Ascending aorta (tissue), 2 donors: ENCODE data around the gene GALNT18. TPM values are rescaled to one million over a fixed set of nuclear protein-coding genes. Genes with fewer than 3 reads are reported as not detected.
"Not testable (repeated sequence)": the region's sequence is repeated elsewhere in the genome, so short reads cannot be mapped to it uniquely, and the experiment has no call there.

Experiments used
- DNase-seq, 2 donors: peaks; one replicate each; pipeline ENCODE4 v3.0.0-alpha.2; 2019; ENCODE audit warnings: low spot score in 2 of 2
- H3K27ac ChIP-seq, 2 donors: fragments of 200-600 bp; sonication (generic); one replicate each; pipeline ENCODE4 v1.5.1; 2016 to 2017; ENCODE audit warnings: mild to moderate bottlenecking in 1 of 2
- H3K27me3 ChIP-seq: fragments of 200-600 bp; sonication (generic); one replicate; pipeline ENCODE4 v1.5.1; 2017
- H3K36me3 ChIP-seq, 2 donors: fragments of 200-600 bp; sonication (generic); one replicate each; pipeline ENCODE4 v1.5.1; 2016
- H3K4me1 ChIP-seq, 2 donors: fragments of 200-600 bp; sonication (generic); one replicate each; pipeline ENCODE4 v1.5.1; 2016 to 2017; ENCODE audit warnings: mild to moderate bottlenecking in 1 of 2
- H3K4me3 ChIP-seq, 2 donors: fragments of 200-600 bp; sonication (generic); one replicate each; pipeline ENCODE4 v1.5.1; 2016 to 2017; ENCODE audit warnings: mild to moderate bottlenecking in 1 of 2
- H3K9me3 ChIP-seq, 2 donors: fragments of 200-600 bp; sonication (generic); one replicate each; pipeline ENCODE4 v1.5.1; 2016
- CTCF ChIP-seq, 3 experiments: fragments of 200-600 bp in 2 of 3; fragments of 450-650 bp in 1 of 3; sonication (generic) in 2 of 3; IDR thresholded peaks; one replicate each; pipeline ENCODE4 v1.5.1; 2016 to 2019; ENCODE audit warnings: antibody characterized with exemption in 3 of 3, mild to moderate bottlenecking in 1 of 3, moderate library complexity in 1 of 3
- intact Hi-C: fragments of 100-400 bp; cut with DNase I; formaldehyde crosslinking; loops from one replicate; pipeline ENCODE4 v1.15.1; 2023
- total RNA-seq: library from RNA; depleted of rRNA; stranded (reverse); fragments of >200 nt; gene quantifications from one replicate; pipeline ENCODE4 v1.1.0, GENCODE V29; 2016

GALNT18 gene
- total RNA-seq, 1 donor from 2014 or later = 53.5 TPM

- Histone ChIP-seq H3K27ac (no peak overlapping the region), H3K36me3 (peaks cover 0 to 7% of the 10 kb centered on the region in 2 donors), H3K4me1 (peaks cover 0 to 3% of the 10 kb centered on the region in 2 donors), H3K4me3 (no peak overlapping the region), H3K27me3 (no peaks in the 10 kb centered on the region), H3K9me3 (no peaks in the 10 kb centered on the region)
- intact Hi-C loops = no loop called here
- no peak for TF ChIP-seq CTCF (IDR thresholded peaks at IDR 0.05)
- no peak for DNase-seq
These were observed 255.0 kb downstream of the GALNT18 start for GRCh38 chr11:11366793-11367192.

- peaks cover 0 to 7% of the 10 kb centered on the region in 2 donors for H3K36me3 ChIP-seq
- H3K27me3 ChIP-seq = no peaks in the 10 kb centered on the region
- no peak overlapping the region for H3K27ac ChIP-seq
- H3K4me1 ChIP-seq = no peaks in the 10 kb centered on the region
- no peak for TF ChIP-seq CTCF (IDR thresholded peaks at IDR 0.05)
- no peak overlapping the region for H3K4me3 ChIP-seq
- H3K9me3 ChIP-seq = no peaks in the 10 kb centered on the region
- no peak for DNase-seq
- intact Hi-C loops = no loop called here
These were observed 258.1 kb downstream of the GALNT18 start for GRCh38 chr11:11363674-11364073.

GRCh38 chr11:11359611-11360010, 262.2 kb downstream of the GALNT18 start:
- no peak overlapping the region for H3K27ac ChIP-seq
- H3K36me3 ChIP-seq = no peaks in the 10 kb centered on the region
- intact Hi-C loops = no loop called here
- no peak for DNase-seq
- no peaks in the 10 kb centered on the region for H3K9me3 ChIP-seq
- no peak for TF ChIP-seq CTCF (IDR thresholded peaks at IDR 0.05)
- H3K4me3 ChIP-seq = no peak overlapping the region
- no peaks in the 10 kb centered on the region for H3K4me1 ChIP-seq
- H3K27me3 ChIP-seq = no peaks in the 10 kb centered on the region

- H3K36me3 ChIP-seq = no peaks in the 10 kb centered on the region
- DNase-seq = no peak
- TF ChIP-seq CTCF (IDR thresholded peaks at IDR 0.05) = no peak
- H3K4me3 ChIP-seq = no peak overlapping the region
- H3K4me1 ChIP-seq = no peaks in the 10 kb centered on the region
- intact Hi-C loops = no loop called here
- H3K27me3 ChIP-seq = no peaks in the 10 kb centered on the region
- H3K9me3 ChIP-seq = no peaks in the 10 kb centered on the region
- no peak overlapping the region for H3K27ac ChIP-seq
These were observed 265.0 kb downstream of the GALNT18 start for GRCh38 chr11:11356842-11357241.

GRCh38 chr11:11352878-11353277, 268.9 kb downstream of the GALNT18 start, which contains the start of gene CSNK2A3:
TSS of gene CSNK2A3 (minus strand) at chr11:11353250. CDS start at chr11:11353119, 131 bp downstream.
- peaks cover 0 to 12% of the 10 kb centered on the region in 2 donors for H3K4me1 ChIP-seq
- intact Hi-C loops, H3K36me3 ChIP-seq, H3K9me3 ChIP-seq, H3K27ac ChIP-seq, H3K27me3 ChIP-seq, H3K4me3 ChIP-seq, DNase-seq: not testable (repeated sequence)

GRCh38 chr11:11351851-11352250, 270.0 kb downstream of the GALNT18 start:
- H3K9me3 ChIP-seq, H3K27ac ChIP-seq, intact Hi-C loops, H3K4me3 ChIP-seq, H3K27me3 ChIP-seq, H3K36me3 ChIP-seq, DNase-seq: not testable (repeated sequence)
- peaks cover 0 to 12% of the 10 kb centered on the region in 2 donors for H3K4me1 ChIP-seq

GRCh38 chr11:11351042-11351586, 270.7 kb downstream of the GALNT18 start:
- Histone ChIP-seq H3K4me1 (peaks cover 0 to 12% of the 10 kb centered on the region in 2 donors), H3K9me3 (no peaks in the 10 kb centered on the region), H3K27ac (no peak overlapping the region), H3K27me3 (no peaks in the 10 kb centered on the region), H3K4me3 (no peak overlapping the region), H3K36me3 (no peaks in the 10 kb centered on the region)
- intact Hi-C loops = no loop called here
- TF ChIP-seq CTCF (IDR thresholded peaks at IDR 0.05) = no peak
- DNase-seq = no peak
